Mesothelial cell of epicardium (in vitro differentiated cells): ENCODE data around the gene TSPAN32. TPM values are rescaled to one million over a fixed set of nuclear protein-coding genes. Genes with fewer than 3 reads are reported as not detected.

Experiments
- DNase-seq, 2 experiments: peaks; one replicate each; pipeline ENCODE4 v3.0.0; 2021; ENCODE audit warnings: low spot score in 2 of 2; ENCODE audit not compliant: unreplicated experiment in 2 of 2
- H3K27ac Mint-ChIP-seq: 2 replicates; pipeline ENCODE4 v1.8.0; 2021; ENCODE audit warnings: mixed read lengths
- H3K27me3 Mint-ChIP-seq: 2 replicates; pipeline ENCODE4 v1.8.0; 2021; ENCODE audit warnings: low read depth, mixed read lengths
- H3K36me3 Mint-ChIP-seq: 2 replicates; pipeline ENCODE4 v1.8.0; 2021; ENCODE audit warnings: mixed read lengths
- H3K4me1 Mint-ChIP-seq: 2 replicates; pipeline ENCODE4 v1.8.0; 2021; ENCODE audit warnings: mixed read lengths
- H3K4me3 Mint-ChIP-seq: 2 replicates; pipeline ENCODE4 v1.8.0; 2021; ENCODE audit warnings: mild to moderate bottlenecking, moderate library complexity, mixed read lengths
- H3K9me3 Mint-ChIP-seq: 2 replicates; pipeline ENCODE4 v1.8.0; 2021; ENCODE audit warnings: mixed read lengths
- CTCF ChIP-seq: fragments of 200-600 bp; sonication (generic); IDR thresholded peaks from one replicate; pipeline ENCODE4 v1.5.0; 2021; ENCODE audit warnings: antibody characterized with exemption; ENCODE audit not compliant: unreplicated experiment
- total RNA-seq: library from RNA; stranded (reverse); gene quantifications from 3 replicates; pipeline ENCODE4 v1.2.1, GENCODE V29; 2021

Gene TSPAN32
- total RNA-seq, 1 donor from 2014 or later: 0.94 TPM

GRCh38 chr11:2310073-2310785 is 8.4 kb downstream of the TSPAN32 start:
- no peaks in the 10 kb centered on the region for H3K27me3 Mint-ChIP-seq

GRCh38 chr11:2310786-2311352 is 9.1 kb downstream of the TSPAN32 start:
- no peak for TF ChIP-seq CTCF
- Mint-ChIP-seq H3K4me1 (peaks cover 28% of the 10 kb centered on the region), H3K27ac (no peak overlapping the region), H3K36me3 (no peaks in the 10 kb centered on the region), H3K27me3 (no peaks in the 10 kb centered on the region), H3K9me3 (no peaks in the 10 kb centered on the region), H3K4me3 (no peak overlapping the region)
- no peak for DNase-seq

More at GRCh38 chr11:2310073-2310785, 8.4 kb downstream of the TSPAN32 start:
- H3K9me3 Mint-ChIP-seq: no peaks in the 10 kb centered on the region
- H3K4me3 Mint-ChIP-seq: no peak overlapping the region
- H3K4me1 Mint-ChIP-seq: peaks cover 32% of the 10 kb centered on the region
- no peak for DNase-seq
- no peak for TF ChIP-seq CTCF
- H3K36me3 Mint-ChIP-seq: no peaks in the 10 kb centered on the region
- no peak overlapping the region for H3K27ac Mint-ChIP-seq

DNA sequence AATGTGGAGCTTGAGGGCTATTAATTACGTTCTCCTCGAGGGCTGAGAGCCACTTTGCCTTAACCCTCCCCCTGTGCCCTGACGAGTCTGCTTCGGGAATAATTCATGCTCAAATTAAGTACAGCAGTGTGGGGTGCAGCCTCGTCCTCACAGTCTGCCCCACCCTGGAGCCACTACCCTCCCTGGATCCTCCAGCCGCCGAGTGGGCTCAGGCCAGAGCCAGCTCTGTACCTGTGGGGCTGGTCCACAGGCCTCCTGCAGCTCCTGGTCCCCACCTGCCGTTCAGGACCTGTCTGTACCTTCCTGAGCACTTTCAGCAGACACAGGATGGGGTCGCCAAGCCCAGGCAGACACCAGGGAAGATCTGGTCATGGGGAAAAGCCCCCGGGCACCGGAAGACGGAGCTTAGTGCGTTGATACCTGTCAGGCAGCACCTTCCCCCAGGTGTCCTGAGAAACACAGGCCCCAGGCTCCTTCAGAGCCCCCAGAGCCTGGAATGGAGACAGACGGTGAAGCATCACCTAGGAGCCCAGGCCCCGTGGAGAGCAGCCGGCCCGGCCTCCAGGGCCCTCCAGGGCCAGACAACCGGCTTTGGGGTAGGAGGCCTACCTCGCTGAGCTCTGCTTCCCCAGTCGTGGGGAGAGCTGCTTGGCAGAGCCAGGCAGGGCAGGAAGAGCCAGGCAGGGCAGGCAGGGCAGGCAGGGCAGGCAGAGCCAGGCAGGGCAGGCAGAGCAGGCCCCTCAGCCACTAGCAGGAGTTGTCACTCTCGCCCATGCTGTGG is 9.7 kb downstream of the TSPAN32 start:
- no peak for DNase-seq
- peak overlapping the region; percentile 85 for H3K27ac Mint-ChIP-seq

GRCh38 chr11:2312232-2313042 is 10.6 kb downstream of the TSPAN32 start:
- H3K9me3 Mint-ChIP-seq: no peaks in the 10 kb centered on the region
- DNase-seq: no peak

More for the DNA sequence above, 9.7 kb downstream of the TSPAN32 start:
- Mint-ChIP-seq H3K4me3 (no peak overlapping the region), H3K27me3 (no peaks in the 10 kb centered on the region), H3K9me3 (no peaks in the 10 kb centered on the region), H3K4me1 (peaks cover 22% of the 10 kb centered on the region), H3K36me3 (no peaks in the 10 kb centered on the region)
- TF ChIP-seq CTCF: no peak

More at GRCh38 chr11:2312232-2313042, 10.6 kb downstream of the TSPAN32 start:
- Mint-ChIP-seq H3K27ac (no peak overlapping the region), H3K36me3 (no peaks in the 10 kb centered on the region), H3K4me3 (no peak overlapping the region), H3K27me3 (no peaks in the 10 kb centered on the region), H3K4me1 (peaks cover 17% of the 10 kb centered on the region)
- no peak for TF ChIP-seq CTCF
